ENCODE data around the gene ASB3. TPM values are rescaled to one million over a fixed set of nuclear protein-coding genes. Genes with fewer than 3 reads are reported as not detected.

Gene ASB3
- total RNA-seq, 1 experiment from 2014 or later: 23.1 TPM

DNA sequence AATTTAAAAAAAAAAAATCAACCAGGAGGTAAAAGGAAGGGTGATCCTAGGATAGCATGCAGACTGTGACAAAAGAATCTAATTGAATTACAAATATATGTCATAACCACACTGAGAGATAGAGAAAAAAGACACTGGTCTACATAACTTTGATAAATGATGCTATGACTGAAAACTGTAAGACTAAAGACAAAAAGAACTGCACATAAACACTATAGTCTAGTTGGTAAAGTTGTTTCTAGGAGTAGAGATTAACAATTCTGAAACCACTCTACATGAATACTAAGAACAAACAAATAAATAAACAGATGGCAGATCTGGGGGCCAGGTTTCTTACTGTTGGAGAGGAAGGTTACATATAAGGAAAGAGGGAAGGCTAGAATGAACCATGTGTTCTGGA lies 33.7 kb downstream of the ASB3 start:
- Histone ChIP-seq H4K5ac (ENCODE audit: insufficient read length, low read depth, low read length) (no peak overlapping the region), H2BK20ac (ENCODE audit: low read depth, low read length, poor library complexity, severe bottlenecking) (no peak overlapping the region), H3K56ac (ENCODE audit: insufficient read length, low read depth, low read length) (no peak overlapping the region), H3T11ph (ENCODE audit: low read length) (no peak overlapping the region), H3K23me2 (ENCODE audit: insufficient read length, low read depth, low read length, poor library complexity, severe bottlenecking) (no peaks in the 10 kb centered on the region), H3K4ac (ENCODE audit: low read depth, low read length) (no peak overlapping the region), H3K9ac (ENCODE audit: extremely low read depth, insufficient read length, low read length) (no peak overlapping the region), H3K18ac (ENCODE audit: insufficient read length, low read depth, low read length) (no peak overlapping the region), H2BK12ac (ENCODE audit: insufficient read length, low read depth, low read length) (no peak overlapping the region), H3K79me1 (ENCODE audit: insufficient read depth, low read depth, low read length, poor library complexity, severe bottlenecking) (no peaks in the 10 kb centered on the region), H2BK15ac (ENCODE audit: low read depth, low read length) (no peak overlapping the region), H4K20me1 (ENCODE audit: control insufficient read depth, insufficient read depth, insufficient read length) (no peaks in the 10 kb centered on the region), H3K27me3 (ENCODE audit: insufficient read depth, low read length) (no peaks in the 10 kb centered on the region), H3K79me2 (ENCODE audit: insufficient read depth, low read length) (no peaks in the 10 kb centered on the region), H2BK5ac (ENCODE audit: insufficient read length, low read length) (no peak overlapping the region), H3K23ac (ENCODE audit: insufficient read length, low read depth, low read length) (no peak overlapping the region), H3K4me2 (ENCODE audit: insufficient read depth, insufficient read length, low read length) (no peak overlapping the region), H3K9me3 (ENCODE audit: control insufficient read depth, low read depth, low read length) (no peaks in the 10 kb centered on the region), H3K4me1 (ENCODE audit: insufficient read depth, low read length) (no peaks in the 10 kb centered on the region), H2AFZ (ENCODE audit: low read length) (no peak overlapping the region), H2AK5ac (ENCODE audit: insufficient read length, low read length) (no peak overlapping the region), H3K14ac (ENCODE audit: insufficient read depth, low read length) (no peak overlapping the region), H4K8ac (replicated peaks; ENCODE audit: insufficient read length, low read depth, low read length) (no peak overlapping the region), H4K91ac (ENCODE audit: insufficient read length, low read depth, low read length) (no peak overlapping the region), H3K27ac (ENCODE audit: insufficient read length, low read depth, low read length) (no peak overlapping the region), H2BK120ac (ENCODE audit: low read depth, low read length, poor library complexity, severe bottlenecking) (no peak overlapping the region)
- peaks cover 14 to 37% (median 36%) of the 10 kb centered on the region in 3 experiments for H3K36me3 Mint-ChIP-seq (ENCODE audit: insufficient read depth in 1 of 3, low read depth in 3 of 3)
- H3K9me3 Mint-ChIP-seq: no peaks in the 10 kb centered on the region
- no peaks in the 10 kb centered on the region for H3K27me3 Mint-ChIP-seq (ENCODE audit: low read depth)
- peaks cover under 1 to 9% of the 10 kb centered on the region in 2 experiments; a peak in 3 of 4 replicates for H3K4me1 Mint-ChIP-seq
- TF ChIP-seq, protein P1, sequence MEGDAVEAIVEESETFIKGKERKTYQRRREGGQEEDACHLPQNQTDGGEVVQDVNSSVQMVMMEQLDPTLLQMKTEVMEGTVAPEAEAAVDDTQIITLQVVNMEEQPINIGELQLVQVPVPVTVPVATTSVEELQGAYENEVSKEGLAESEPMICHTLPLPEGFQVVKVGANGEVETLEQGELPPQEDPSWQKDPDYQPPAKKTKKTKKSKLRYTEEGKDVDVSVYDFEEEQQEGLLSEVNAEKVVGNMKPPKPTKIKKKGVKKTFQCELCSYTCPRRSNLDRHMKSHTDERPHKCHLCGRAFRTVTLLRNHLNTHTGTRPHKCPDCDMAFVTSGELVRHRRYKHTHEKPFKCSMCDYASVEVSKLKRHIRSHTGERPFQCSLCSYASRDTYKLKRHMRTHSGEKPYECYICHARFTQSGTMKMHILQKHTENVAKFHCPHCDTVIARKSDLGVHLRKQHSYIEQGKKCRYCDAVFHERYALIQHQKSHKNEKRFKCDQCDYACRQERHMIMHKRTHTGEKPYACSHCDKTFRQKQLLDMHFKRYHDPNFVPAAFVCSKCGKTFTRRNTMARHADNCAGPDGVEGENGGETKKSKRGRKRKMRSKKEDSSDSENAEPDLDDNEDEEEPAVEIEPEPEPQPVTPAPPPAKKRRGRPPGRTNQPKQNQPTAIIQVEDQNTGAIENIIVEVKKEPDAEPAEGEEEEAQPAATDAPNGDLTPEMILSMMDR (conservative IDR thresholded peaks at IDR 0.05): no peak
- no peak overlapping the region for H3K4me3 Mint-ChIP-seq
- H3K27ac Mint-ChIP-seq: peak overlapping the region in 2 of 3 experiments; percentile 19 to 89; a peak in 3 of 7 replicates
- DNase-seq: no peak

Measured in H9 (cell line).